ENCODE measurements around the gene DCAF17. TPM values are rescaled to one million over a fixed set of nuclear protein-coding genes. Genes with fewer than 3 reads are reported as not detected.
A peak's percentile ranks its signal among the peaks of the same experiment; 100 is the strongest.

Gene DCAF17
- total and polyA plus RNA-seq, 2 of the 13 experiments (the other 11 are each of a cell fraction or from before 2014, with no cell fraction given): 13.7 to 30.0 TPM

DNA sequence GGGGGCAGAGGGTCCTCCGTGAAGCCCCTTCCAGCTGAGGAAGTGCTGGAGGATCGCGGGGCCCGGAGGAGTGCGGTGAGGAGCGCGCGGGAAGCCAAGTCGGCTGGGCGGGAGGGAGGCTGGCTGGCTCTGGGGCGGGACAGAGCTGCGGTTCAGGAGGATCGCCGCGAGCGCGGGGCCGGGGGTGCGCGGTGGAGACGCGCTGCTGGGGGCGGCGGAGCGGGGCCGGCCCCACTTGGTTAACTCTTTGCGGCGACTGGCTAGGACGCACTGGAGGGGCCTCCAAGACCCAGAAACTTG lies 88.7 kb downstream of the DCAF17 start (continued):
- no peak for TF ChIP-seq EEA1 (CRISPR knock-in tag; IDR thresholded peaks at IDR 0.05; ENCODE audit: borderline replicate concordance)
- 0 out of 2 replicates have a peak, but pooled peaks have one; percentile 54 for TF ChIP-seq ATF7-NPFF (CRISPR knock-in tag; IDR thresholded peaks at IDR 0.05; ENCODE audit: low read depth)
- TF ChIP-seq ZNF543 (CRISPR knock-in tag; IDR thresholded peaks at IDR 0.05): 0 out of 2 replicates have a peak, but pooled peaks have one; percentile 59
- TF ChIP-seq, protein P1, sequence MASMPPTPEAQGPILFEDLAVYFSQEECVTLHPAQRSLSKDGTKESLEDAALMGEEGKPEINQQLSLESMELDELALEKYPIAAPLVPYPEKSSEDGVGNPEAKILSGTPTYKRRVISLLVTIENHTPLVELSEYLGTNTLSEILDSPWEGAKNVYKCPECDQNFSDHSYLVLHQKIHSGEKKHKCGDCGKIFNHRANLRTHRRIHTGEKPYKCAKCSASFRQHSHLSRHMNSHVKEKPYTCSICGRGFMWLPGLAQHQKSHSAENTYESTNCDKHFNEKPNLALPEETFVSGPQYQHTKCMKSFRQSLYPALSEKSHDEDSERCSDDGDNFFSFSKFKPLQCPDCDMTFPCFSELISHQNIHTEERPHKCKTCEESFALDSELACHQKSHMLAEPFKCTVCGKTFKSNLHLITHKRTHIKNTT (CRISPR knock-in tag; IDR thresholded peaks at IDR 0.05): no peak
- TF ChIP-seq ZNF570 (CRISPR knock-in tag; IDR thresholded peaks at IDR 0.05; ENCODE audit: borderline replicate concordance): no peak
- peak; percentile 38; the same call in 1 of the 2 replicates for TF ChIP-seq YEATS4 (CRISPR knock-in tag; IDR thresholded peaks at IDR 0.05; ENCODE audit: borderline replicate concordance)
- TF ChIP-seq, protein P2, sequence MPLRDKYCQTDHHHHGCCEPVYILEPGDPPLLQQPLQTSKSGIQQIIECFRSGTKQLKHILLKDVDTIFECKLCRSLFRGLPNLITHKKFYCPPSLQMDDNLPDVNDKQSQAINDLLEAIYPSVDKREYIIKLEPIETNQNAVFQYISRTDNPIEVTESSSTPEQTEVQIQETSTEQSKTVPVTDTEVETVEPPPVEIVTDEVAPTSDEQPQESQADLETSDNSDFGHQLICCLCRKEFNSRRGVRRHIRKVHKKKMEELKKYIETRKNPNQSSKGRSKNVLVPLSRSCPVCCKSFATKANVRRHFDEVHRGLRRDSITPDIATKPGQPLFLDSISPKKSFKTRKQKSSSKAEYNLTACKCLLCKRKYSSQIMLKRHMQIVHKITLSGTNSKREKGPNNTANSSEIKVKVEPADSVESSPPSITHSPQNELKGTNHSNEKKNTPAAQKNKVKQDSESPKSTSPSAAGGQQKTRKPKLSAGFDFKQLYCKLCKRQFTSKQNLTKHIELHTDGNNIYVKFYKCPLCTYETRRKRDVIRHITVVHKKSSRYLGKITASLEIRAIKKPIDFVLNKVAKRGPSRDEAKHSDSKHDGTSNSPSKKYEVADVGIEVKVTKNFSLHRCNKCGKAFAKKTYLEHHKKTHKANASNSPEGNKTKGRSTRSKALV (CRISPR knock-in tag; IDR thresholded peaks at IDR 0.05): peak; percentile 76; the same call in 1 of the 2 replicates
- TF ChIP-seq, protein P3, sequence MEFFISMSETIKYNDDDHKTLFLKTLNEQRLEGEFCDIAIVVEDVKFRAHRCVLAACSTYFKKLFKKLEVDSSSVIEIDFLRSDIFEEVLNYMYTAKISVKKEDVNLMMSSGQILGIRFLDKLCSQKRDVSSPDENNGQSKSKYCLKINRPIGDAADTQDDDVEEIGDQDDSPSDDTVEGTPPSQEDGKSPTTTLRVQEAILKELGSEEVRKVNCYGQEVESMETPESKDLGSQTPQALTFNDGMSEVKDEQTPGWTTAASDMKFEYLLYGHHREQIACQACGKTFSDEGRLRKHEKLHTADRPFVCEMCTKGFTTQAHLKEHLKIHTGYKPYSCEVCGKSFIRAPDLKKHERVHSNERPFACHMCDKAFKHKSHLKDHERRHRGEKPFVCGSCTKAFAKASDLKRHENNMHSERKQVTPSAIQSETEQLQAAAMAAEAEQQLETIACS (CRISPR knock-in tag; IDR thresholded peaks at IDR 0.05): 0 out of 2 replicates have a peak, but pooled peaks have one; percentile 10
- 0 out of 2 replicates have a peak, but pooled peaks have one; percentile 33 for TF ChIP-seq ZNF343 (CRISPR knock-in tag; IDR thresholded peaks at IDR 0.05)
- no peak for TF ChIP-seq CREB3 (CRISPR knock-in tag; IDR thresholded peaks at IDR 0.05)
- TF ChIP-seq ZNF749 (CRISPR knock-in tag; IDR thresholded peaks at IDR 0.05; ENCODE audit: borderline replicate concordance): 0 out of 2 replicates have a peak, but pooled peaks have one; percentile 34
- TF ChIP-seq ZNF225 (CRISPR knock-in tag; IDR thresholded peaks at IDR 0.05): no peak
- TF ChIP-seq, protein P4, sequence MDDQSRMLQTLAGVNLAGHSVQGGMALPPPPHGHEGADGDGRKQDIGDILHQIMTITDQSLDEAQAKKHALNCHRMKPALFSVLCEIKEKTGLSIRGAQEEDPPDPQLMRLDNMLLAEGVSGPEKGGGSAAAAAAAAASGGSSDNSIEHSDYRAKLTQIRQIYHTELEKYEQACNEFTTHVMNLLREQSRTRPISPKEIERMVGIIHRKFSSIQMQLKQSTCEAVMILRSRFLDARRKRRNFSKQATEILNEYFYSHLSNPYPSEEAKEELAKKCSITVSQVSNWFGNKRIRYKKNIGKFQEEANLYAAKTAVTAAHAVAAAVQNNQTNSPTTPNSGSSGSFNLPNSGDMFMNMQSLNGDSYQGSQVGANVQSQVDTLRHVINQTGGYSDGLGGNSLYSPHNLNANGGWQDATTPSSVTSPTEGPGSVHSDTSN (CRISPR knock-in tag; IDR thresholded peaks at IDR 0.05; ENCODE audit: borderline replicate concordance): 0 out of 2 replicates have a peak, but pooled peaks have one; percentile 8
- no peak for TF ChIP-seq ZFP1 (CRISPR knock-in tag; IDR thresholded peaks at IDR 0.05)
- TF ChIP-seq ZBTB46 (CRISPR knock-in tag; IDR thresholded peaks at IDR 0.05; ENCODE audit: borderline replicate concordance): no peak
- 0 out of 2 replicates have a peak, but pooled peaks have one; percentile 38 for TF ChIP-seq TBX2 (CRISPR knock-in tag; IDR thresholded peaks at IDR 0.05; ENCODE audit: borderline replicate concordance)
- TF ChIP-seq, protein P5, sequence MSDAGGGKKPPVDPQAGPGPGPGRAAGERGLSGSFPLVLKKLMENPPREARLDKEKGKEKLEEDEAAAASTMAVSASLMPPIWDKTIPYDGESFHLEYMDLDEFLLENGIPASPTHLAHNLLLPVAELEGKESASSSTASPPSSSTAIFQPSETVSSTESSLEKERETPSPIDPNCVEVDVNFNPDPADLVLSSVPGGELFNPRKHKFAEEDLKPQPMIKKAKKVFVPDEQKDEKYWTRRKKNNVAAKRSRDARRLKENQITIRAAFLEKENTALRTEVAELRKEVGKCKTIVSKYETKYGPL (CRISPR knock-in tag; IDR thresholded peaks at IDR 0.05): no peak
- TF ChIP-seq HOXD1 (CRISPR knock-in tag; IDR thresholded peaks at IDR 0.05): 0 out of 2 replicates have a peak, but pooled peaks have one; percentile 67
- no peak for TF ChIP-seq MZF1 (CRISPR knock-in tag; IDR thresholded peaks at IDR 0.05; ENCODE audit: borderline replicate concordance)
- TF ChIP-seq, protein P6, sequence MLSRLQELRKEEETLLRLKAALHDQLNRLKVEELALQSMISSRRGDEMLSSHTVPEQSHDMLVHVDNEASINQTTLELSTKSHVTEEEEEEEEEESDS (CRISPR knock-in tag; IDR thresholded peaks at IDR 0.05; ENCODE audit: borderline replicate concordance): no peak
